IPS-18c (cell line): ENCODE results near the gene PTCSC3.

Experiments
- H3K4me3 ChIP-seq: 2 replicates; pipeline ENCODE4 v1.7.0; 2013; ENCODE audit warnings: low read depth, mild to moderate bottlenecking, low read length, moderate library complexity; ENCODE audit not compliant: insufficient read depth
- H3K9me3 ChIP-seq: one replicate; pipeline ENCODE4 v1.6.1; 2013; ENCODE audit warnings: mild to moderate bottlenecking, low read length, moderate library complexity; ENCODE audit not compliant: control insufficient read depth, insufficient read depth

Gene PTCSC3

GRCh38 chr14:36176524-36176923 is at the start of gene PTCSC3:
PTCSC3 (minus strand) TSS chr14:36176722.
- Histone ChIP-seq H3K4me3 (no peak within 1 kb of the TSS), H3K9me3 (no peaks in the 10 kb centered on the region)

DNA sequence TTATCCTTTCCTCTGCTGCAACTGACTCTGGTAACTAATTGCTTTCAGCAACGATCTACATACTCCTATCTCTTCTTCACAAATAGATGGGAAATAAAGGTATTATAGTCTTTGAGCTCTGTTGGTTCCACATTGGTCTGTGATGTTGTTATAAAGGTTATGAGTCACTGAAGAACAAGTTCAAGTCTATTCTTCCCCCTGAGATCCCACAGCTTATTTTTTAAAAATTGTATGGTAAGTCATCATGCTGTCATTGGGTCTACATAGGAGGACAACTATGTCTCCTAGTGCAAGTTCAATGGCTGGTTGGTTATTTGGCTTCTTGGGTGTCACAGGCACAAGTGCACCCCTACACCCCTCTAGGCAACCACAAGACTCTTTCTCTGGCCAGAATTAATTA is 49.6 kb upstream of the PTCSC3 start:
- H3K9me3 ChIP-seq = no peaks in the 10 kb centered on the region
- no peak overlapping the region for H3K4me3 ChIP-seq

- no peak overlapping the region for H3K4me3 ChIP-seq
- H3K9me3 ChIP-seq = no peaks in the 10 kb centered on the region
Measured at GRCh38 chr14:36224176-36224575, 47.7 kb upstream of the PTCSC3 start.

GRCh38 chr14:36223558-36223957 is 47.0 kb upstream of the PTCSC3 start:
- no peak overlapping the region for H3K4me3 ChIP-seq
- H3K9me3 ChIP-seq = no peaks in the 10 kb centered on the region

DNA sequence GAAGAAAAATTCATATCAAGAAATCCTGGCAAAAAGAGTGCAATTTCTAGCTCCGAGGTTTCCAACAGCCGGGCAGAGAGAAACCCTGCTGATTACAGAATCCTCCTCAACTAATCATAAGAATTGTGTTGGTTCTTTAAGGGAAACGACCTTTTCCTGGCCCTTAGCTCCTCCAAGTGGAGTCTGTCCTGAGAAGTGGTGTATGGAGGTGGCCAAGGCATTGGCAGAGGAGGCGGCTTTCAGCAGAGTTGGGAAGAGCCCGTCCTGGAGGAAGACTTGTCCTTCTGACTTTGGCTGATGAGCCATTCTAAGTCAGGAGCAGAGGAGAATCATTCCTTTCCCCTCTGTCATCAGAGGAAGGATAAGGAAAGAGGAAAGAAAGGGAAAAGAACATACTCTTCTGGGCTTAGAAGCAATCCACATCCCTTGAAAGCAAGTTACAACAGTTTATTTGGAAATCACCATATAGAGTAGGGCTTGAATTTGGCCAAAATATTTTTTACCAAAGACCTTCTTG is 46.5 kb upstream of the PTCSC3 start:
- no peaks in the 10 kb centered on the region for H3K9me3 ChIP-seq
- no peak overlapping the region for H3K4me3 ChIP-seq

GRCh38 chr14:36222337-36222736 is 45.8 kb upstream of the PTCSC3 start:
- no peak overlapping the region for H3K4me3 ChIP-seq
- no peaks in the 10 kb centered on the region for H3K9me3 ChIP-seq

GRCh38 chr14:36221112-36221511 is 44.6 kb upstream of the PTCSC3 start:
- H3K9me3 ChIP-seq = no peaks in the 10 kb centered on the region
- no peak overlapping the region for H3K4me3 ChIP-seq

DNA sequence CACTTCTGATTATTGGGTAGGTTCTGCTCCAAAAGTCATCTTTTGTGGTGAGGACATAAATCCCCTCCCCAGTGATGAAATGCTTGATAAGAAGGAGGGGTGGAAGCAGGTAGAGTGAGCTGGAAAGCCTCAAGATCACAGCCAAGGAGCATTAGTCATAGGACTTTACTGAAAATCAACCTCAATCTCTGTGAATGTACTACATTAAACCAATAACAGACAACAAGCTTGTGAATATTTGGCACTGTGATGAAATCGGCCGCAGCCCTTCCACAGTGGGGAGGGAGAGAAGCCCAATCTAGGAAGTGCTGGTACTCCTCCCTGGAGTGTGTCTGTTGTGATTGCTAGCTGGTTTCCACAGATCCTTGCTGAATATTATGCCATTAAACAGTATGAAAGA is 41.2 kb upstream of the PTCSC3 start:
- Histone ChIP-seq H3K4me3 (no peak overlapping the region), H3K9me3 (no peaks in the 10 kb centered on the region)

- Histone ChIP-seq H3K9me3 (no peaks in the 10 kb centered on the region), H3K4me3 (no peak overlapping the region)
Measured at GRCh38 chr14:36217027-36217426, 40.5 kb upstream of the PTCSC3 start.

GRCh38 chr14:36215217-36215598 is 38.7 kb upstream of the PTCSC3 start:
- Histone ChIP-seq H3K9me3 (no peaks in the 10 kb centered on the region), H3K4me3 (no peak overlapping the region)

GRCh38 chr14:36214476-36215216 is 38.1 kb upstream of the PTCSC3 start:
- H3K9me3 ChIP-seq = no peaks in the 10 kb centered on the region
- H3K4me3 ChIP-seq = no peak overlapping the region

- H3K9me3 ChIP-seq = no peaks in the 10 kb centered on the region
- H3K4me3 ChIP-seq = no peak overlapping the region
Measured at GRCh38 chr14:36212987-36213386, 36.5 kb upstream of the PTCSC3 start.

DNA sequence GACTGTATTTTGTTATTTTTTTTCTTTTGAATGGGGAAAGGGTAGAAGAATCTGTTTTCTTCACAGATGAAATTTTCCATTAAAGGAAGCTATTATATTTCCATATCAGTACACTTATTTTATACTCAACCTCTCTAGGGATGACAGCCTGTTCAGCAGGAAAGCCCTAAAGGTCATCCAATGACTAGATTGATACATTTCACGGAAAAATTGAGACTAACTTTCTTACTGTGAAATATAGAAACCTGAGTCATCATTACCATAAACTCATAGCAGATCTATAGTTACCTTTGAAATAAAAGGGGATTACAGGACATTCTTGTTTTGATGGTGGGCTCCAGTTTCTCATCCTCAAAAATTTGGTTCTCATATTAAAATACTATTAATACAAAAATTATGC is 36.1 kb upstream of the PTCSC3 start:
- Histone ChIP-seq H3K9me3 (no peaks in the 10 kb centered on the region), H3K4me3 (no peak overlapping the region)

GRCh38 chr14:36208690-36209278 is 32.3 kb upstream of the PTCSC3 start:
- Histone ChIP-seq H3K9me3 (no peaks in the 10 kb centered on the region), H3K4me3 (no peak overlapping the region)

GRCh38 chr14:36207500-36207899 is 31.0 kb upstream of the PTCSC3 start:
- no peaks in the 10 kb centered on the region for H3K9me3 ChIP-seq
- H3K4me3 ChIP-seq = no peak overlapping the region

- Histone ChIP-seq H3K4me3 (no peak overlapping the region), H3K9me3 (no peaks in the 10 kb centered on the region)
Measured at GRCh38 chr14:36204461-36205073, 28.0 kb upstream of the PTCSC3 start.

GRCh38 chr14:36198378-36198777 is 21.9 kb upstream of the PTCSC3 start:
- no peak overlapping the region for H3K4me3 ChIP-seq
- H3K9me3 ChIP-seq = no peaks in the 10 kb centered on the region

GRCh38 chr14:36194663-36195062 is 18.1 kb upstream of the PTCSC3 start:
- H3K4me3 ChIP-seq = no peak overlapping the region
- H3K9me3 ChIP-seq = no peaks in the 10 kb centered on the region
